Natural killer cell treated with Interleukin-12 subunit alpha and Interleukin-12 subunit beta and Interleukin-15 and Interleukin-18, amount 100 ng/mL, for 72 hours (primary cell): ENCODE data around the gene BHLHE40. TPM values are rescaled to one million over a fixed set of nuclear protein-coding genes. Genes with fewer than 3 reads are reported as not detected.

Source experiments
- ATAC-seq, 2 donors: fragments of 150-1000 bp; cut with Tn5 transposase in 1 of 2; sonication (Bioruptor Pico), chemical (Tn5 transposase) in 1 of 2; 2 replicates each; pipeline ENCODE4 v1.10.0; 2021
- DNase-seq: peaks from one replicate; pipeline ENCODE4 v3.0.0; 2022; ENCODE audit warnings: low spot score
- H3K27ac Mint-ChIP-seq, 2 donors: 1 replicate in 1 of 2; 2 replicates in 1 of 2; pipeline ENCODE4 v1.8.0; 2022; ENCODE audit warnings: mixed read lengths in 2 of 2, mild to moderate bottlenecking in 1 of 2, moderate library complexity in 1 of 2
- H3K27me3 Mint-ChIP-seq, 2 donors: 1 replicate in 1 of 2; 2 replicates in 1 of 2; pipeline ENCODE4 v1.8.0; 2022; ENCODE audit warnings: mixed read lengths in 2 of 2
- H3K36me3 Mint-ChIP-seq: one replicate; pipeline ENCODE4 v1.8.0; 2022; ENCODE audit warnings: mixed read lengths
- H3K4me1 Mint-ChIP-seq, 2 donors: 1 replicate in 1 of 2; 2 replicates in 1 of 2; pipeline ENCODE4 v1.8.0; 2022; ENCODE audit warnings: low read depth in 2 of 2, mixed read lengths in 2 of 2, mild to moderate bottlenecking in 1 of 2
- H3K4me3 Mint-ChIP-seq: one replicate; pipeline ENCODE4 v1.8.0; 2022; ENCODE audit warnings: mixed read lengths
- H3K9me3 Mint-ChIP-seq: 2 replicates; pipeline ENCODE4 v1.8.0; 2022; ENCODE audit warnings: mixed read lengths
- total RNA-seq, 2 donors: library from RNA; stranded (reverse); gene quantifications; one replicate each; pipeline ENCODE4 v1.2.3, GENCODE V29; 2022

Gene BHLHE40
- 100 to 1,000 TPM; 579 to 941 TPM for total RNA-seq

GRCh38 chr3:4979428-4980228 is at the start of gene BHLHE40:
BHLHE40 (plus strand) TSS chr3:4979437; CDS start chr3:4979719, 282 bp downstream.
- peak within 1 kb of the TSS; percentile 91 to 100 for H3K27ac Mint-ChIP-seq
- peaks cover 35 to 64% of the 10 kb centered on the region in 2 donors for H3K4me1 Mint-ChIP-seq
- H3K4me3 Mint-ChIP-seq = peak within 1 kb of the TSS; percentile 96
- ATAC-seq = peak in 1 of 2 donors; percentile 37
- H3K9me3 Mint-ChIP-seq = no peaks in the 10 kb centered on the region
- no peaks in the 10 kb centered on the region for H3K27me3 Mint-ChIP-seq
- DNase-seq = peak; percentile 75
- peaks cover 47% of the 10 kb centered on the region for H3K36me3 Mint-ChIP-seq

- peaks cover 22 to 26% of the 10 kb centered on the region in 2 donors for H3K4me1 Mint-ChIP-seq
- H3K27me3 Mint-ChIP-seq = no peaks in the 10 kb centered on the region
- H3K36me3 Mint-ChIP-seq = no peaks in the 10 kb centered on the region
- no peak overlapping the region for H3K27ac Mint-ChIP-seq
- H3K9me3 Mint-ChIP-seq = no peaks in the 10 kb centered on the region
- ATAC-seq = no peak
- H3K4me3 Mint-ChIP-seq = no peak overlapping the region
- DNase-seq = no peak
These were observed 48.7 kb upstream of the BHLHE40 start for GRCh38 chr3:4930501-4930900.

GRCh38 chr3:4934050-4934449 is 45.2 kb upstream of the BHLHE40 start:
- ATAC-seq = no peak
- Mint-ChIP-seq H3K27me3 (no peaks in the 10 kb centered on the region), H3K36me3 (no peaks in the 10 kb centered on the region), H3K4me3 (no peak overlapping the region), H3K27ac (peak overlapping the region in 1 of 2 donors; percentile 17), H3K4me1 (peaks cover 10 to 17% of the 10 kb centered on the region in 2 donors), H3K9me3 (no peaks in the 10 kb centered on the region)
- DNase-seq = no peak

GRCh38 chr3:4935347-4935746 is 43.9 kb upstream of the BHLHE40 start:
- H3K36me3 Mint-ChIP-seq = no peaks in the 10 kb centered on the region
- DNase-seq = no peak

GRCh38 chr3:4936982-4937614 is 42.1 kb upstream of the BHLHE40 start:
- H3K36me3 Mint-ChIP-seq = no peaks in the 10 kb centered on the region
- peak overlapping the region in 1 of 2 donors; percentile 24 for H3K27ac Mint-ChIP-seq
- H3K27me3 Mint-ChIP-seq = no peaks in the 10 kb centered on the region
- H3K4me3 Mint-ChIP-seq = no peak overlapping the region
- H3K4me1 Mint-ChIP-seq = peaks cover 6 to 15% of the 10 kb centered on the region in 2 donors
- H3K9me3 Mint-ChIP-seq = no peaks in the 10 kb centered on the region
- ATAC-seq = no peak
- no peak for DNase-seq

More at GRCh38 chr3:4935347-4935746, 43.9 kb upstream of the BHLHE40 start:
- no peaks in the 10 kb centered on the region for H3K9me3 Mint-ChIP-seq
- H3K4me3 Mint-ChIP-seq = no peak overlapping the region
- H3K27ac Mint-ChIP-seq = peak overlapping the region in 1 of 2 donors; percentile 71
- no peak for ATAC-seq
- no peaks in the 10 kb centered on the region for H3K27me3 Mint-ChIP-seq
- peaks cover 10 to 16% of the 10 kb centered on the region in 2 donors for H3K4me1 Mint-ChIP-seq

GRCh38 chr3:4938281-4938982 is 40.8 kb upstream of the BHLHE40 start:
- peak overlapping the region in 1 of 2 donors; percentile 17 for H3K27ac Mint-ChIP-seq
- peaks cover 5 to 15% of the 10 kb centered on the region in 2 donors for H3K4me1 Mint-ChIP-seq
- no peaks in the 10 kb centered on the region for H3K9me3 Mint-ChIP-seq
- ATAC-seq (no peak), DNase-seq (no peak)
- H3K27me3 Mint-ChIP-seq = no peaks in the 10 kb centered on the region
- H3K4me3 Mint-ChIP-seq = no peak overlapping the region
- H3K36me3 Mint-ChIP-seq = no peaks in the 10 kb centered on the region

- ATAC-seq = no peak
- Mint-ChIP-seq H3K36me3 (no peaks in the 10 kb centered on the region), H3K9me3 (no peaks in the 10 kb centered on the region), H3K4me3 (no peak overlapping the region), H3K27ac (no peak overlapping the region), H3K27me3 (no peaks in the 10 kb centered on the region), H3K4me1 (peaks cover 10 to 19% of the 10 kb centered on the region in 2 donors)
- no peak for DNase-seq
These were observed 40.0 kb upstream of the BHLHE40 start for GRCh38 chr3:4939276-4939675.

- H3K27ac Mint-ChIP-seq = no peak overlapping the region
- no peak overlapping the region for H3K4me3 Mint-ChIP-seq
- H3K9me3 Mint-ChIP-seq = no peaks in the 10 kb centered on the region
- H3K36me3 Mint-ChIP-seq = no peaks in the 10 kb centered on the region
- H3K4me1 Mint-ChIP-seq = peaks cover 6 to 17% of the 10 kb centered on the region in 2 donors
- H3K27me3 Mint-ChIP-seq = no peaks in the 10 kb centered on the region
- DNase-seq (no peak), ATAC-seq (no peak)
These were observed 38.3 kb upstream of the BHLHE40 start for GRCh38 chr3:4940985-4941384.

- Mint-ChIP-seq H3K4me1 (peaks cover 6 to 13% of the 10 kb centered on the region in 2 donors), H3K9me3 (no peaks in the 10 kb centered on the region), H3K36me3 (no peaks in the 10 kb centered on the region), H3K27ac (peak overlapping the region in 1 of 2 donors; percentile 14), H3K27me3 (no peaks in the 10 kb centered on the region), H3K4me3 (no peak overlapping the region)
- DNase-seq = no peak
- no peak for ATAC-seq
These were observed 35.7 kb upstream of the BHLHE40 start for GRCh38 chr3:4943549-4943948.

- DNase-seq (no peak), ATAC-seq (no peak)
- H3K4me3 Mint-ChIP-seq = no peak overlapping the region
- H3K9me3 Mint-ChIP-seq = no peaks in the 10 kb centered on the region
- H3K27me3 Mint-ChIP-seq = no peaks in the 10 kb centered on the region
- peak overlapping the region in 1 of 2 donors; percentile 14 for H3K27ac Mint-ChIP-seq
- peaks cover 6 to 16% of the 10 kb centered on the region in 2 donors for H3K4me1 Mint-ChIP-seq
- H3K36me3 Mint-ChIP-seq = no peaks in the 10 kb centered on the region
These were observed 33.9 kb upstream of the BHLHE40 start for GRCh38 chr3:4945324-4945723.

GRCh38 chr3:4947028-4947427 is 32.2 kb upstream of the BHLHE40 start:
- H3K4me3 Mint-ChIP-seq = no peak overlapping the region
- H3K9me3 Mint-ChIP-seq = no peaks in the 10 kb centered on the region
- peaks cover 6 to 16% of the 10 kb centered on the region in 2 donors for H3K4me1 Mint-ChIP-seq
- no peak overlapping the region for H3K27ac Mint-ChIP-seq
- no peaks in the 10 kb centered on the region for H3K27me3 Mint-ChIP-seq
- DNase-seq = no peak
- ATAC-seq = no peak
- H3K36me3 Mint-ChIP-seq = no peaks in the 10 kb centered on the region

- H3K36me3 Mint-ChIP-seq = no peaks in the 10 kb centered on the region
- DNase-seq (no peak), ATAC-seq (no peak)
- H3K9me3 Mint-ChIP-seq = no peaks in the 10 kb centered on the region
- peaks cover 6 to 17% of the 10 kb centered on the region in 2 donors for H3K4me1 Mint-ChIP-seq
- H3K4me3 Mint-ChIP-seq = no peak overlapping the region
- H3K27ac Mint-ChIP-seq = peak overlapping the region in 1 of 2 donors; percentile 10
- no peaks in the 10 kb centered on the region for H3K27me3 Mint-ChIP-seq
These were observed 30.8 kb upstream of the BHLHE40 start for GRCh38 chr3:4948395-4948794.

- Mint-ChIP-seq H3K9me3 (no peaks in the 10 kb centered on the region), H3K27ac (peak overlapping the region in 1 of 2 donors; percentile 10), H3K4me1 (peaks cover 4 to 21% of the 10 kb centered on the region in 2 donors), H3K36me3 (no peaks in the 10 kb centered on the region), H3K4me3 (no peak overlapping the region), H3K27me3 (no peaks in the 10 kb centered on the region)
- DNase-seq (no peak), ATAC-seq (no peak)
These were observed 30.2 kb upstream of the BHLHE40 start for GRCh38 chr3:4949004-4949403.
